Glomerular endothelial cell (primary cell): ENCODE results near the gene NCKAP5. TPM values are rescaled to one million over a fixed set of nuclear protein-coding genes. Genes with fewer than 3 reads are reported as not detected.

Experiments used
- DNase-seq: peaks from one replicate; pipeline ENCODE4 v3.0.0-alpha.2; 2011; ENCODE audit warnings: low read depth, low spot score; ENCODE audit errors: extremely low read depth
- total RNA-seq: library from RNA; depleted of rRNA; stranded (reverse); fragments of >200 nt; gene quantifications from 2 replicates; pipeline ENCODE4 v1.2.3, GENCODE V29; 2015

Gene NCKAP5
- total RNA-seq, 1 donor from 2014 or later = 6.8 TPM

- DNase-seq = no peak
Measured at GRCh38 chr2:133433455-133434451, 134.5 kb downstream of the NCKAP5 start.

GRCh38 chr2:133432778-133433177 is 135.5 kb downstream of the NCKAP5 start:
- no peak for DNase-seq

- no peak for DNase-seq
Measured at GRCh38 chr2:133431289-133431688, 137.0 kb downstream of the NCKAP5 start.

GRCh38 chr2:133426791-133427190 is 141.5 kb downstream of the NCKAP5 start:
- no peak for DNase-seq

GRCh38 chr2:133425612-133426011 is 142.7 kb downstream of the NCKAP5 start:
- no peak for DNase-seq

GRCh38 chr2:133424876-133425275 is 143.4 kb downstream of the NCKAP5 start:
- DNase-seq = no peak

GRCh38 chr2:133422931-133423351 is 145.3 kb downstream of the NCKAP5 start:
- DNase-seq = no peak

- DNase-seq = no peak
Measured at GRCh38 chr2:133421516-133422324, 146.5 kb downstream of the NCKAP5 start.

GRCh38 chr2:133420788-133421187 is 147.5 kb downstream of the NCKAP5 start:
- DNase-seq = no peak

GRCh38 chr2:133418671-133419070 is 149.6 kb downstream of the NCKAP5 start:
- no peak for DNase-seq

- DNase-seq = no peak
Measured at GRCh38 chr2:133418021-133418420, 150.2 kb downstream of the NCKAP5 start.

GRCh38 chr2:133417415-133417814 is 150.8 kb downstream of the NCKAP5 start:
- DNase-seq = no peak

- no peak for DNase-seq
Measured at GRCh38 chr2:133416736-133417135, 151.5 kb downstream of the NCKAP5 start.

GRCh38 chr2:133416146-133416545 is 152.1 kb downstream of the NCKAP5 start:
- no peak for DNase-seq

- no peak for DNase-seq
Measured at GRCh38 chr2:133415210-133415876, 152.9 kb downstream of the NCKAP5 start.

GRCh38 chr2:133414486-133415209 is 153.6 kb downstream of the NCKAP5 start:
- no peak for DNase-seq

GRCh38 chr2:133413863-133414262 is 154.4 kb downstream of the NCKAP5 start:
- DNase-seq = no peak

GRCh38 chr2:133412694-133413093 is 155.6 kb downstream of the NCKAP5 start:
- DNase-seq = no peak

- no peak for DNase-seq
Measured at GRCh38 chr2:133411857-133412256, 156.4 kb downstream of the NCKAP5 start.

GRCh38 chr2:133411101-133411500 is 157.2 kb downstream of the NCKAP5 start:
- DNase-seq = no peak
